BLaER1 (cell line): ENCODE results near the gene FBLN2.

ENCODE experiments used
- H3K27ac ChIP-seq: shearing (Covaris generic); formaldehyde crosslinking; 2 replicates; pipeline ENCODE4 v1.8.1; 2022
- H3K27me3 ChIP-seq: shearing (Covaris generic); formaldehyde crosslinking; 2 replicates; pipeline ENCODE4 v1.8.1; 2022
- H3K36me3 ChIP-seq: shearing (Covaris generic); formaldehyde crosslinking; 2 replicates; pipeline ENCODE4 v1.8.1; 2022
- H3K4me1 ChIP-seq: shearing (Covaris generic); formaldehyde crosslinking; 2 replicates; pipeline ENCODE4 v1.8.1; 2022
- H3K4me2 ChIP-seq: shearing (Covaris generic); formaldehyde crosslinking; 2 replicates; pipeline ENCODE4 v1.8.1; 2022
- H3K4me3 ChIP-seq: shearing (Covaris generic); formaldehyde crosslinking; 2 replicates; pipeline ENCODE4 v1.8.1; 2022
- H3K9ac ChIP-seq: shearing (Covaris generic); formaldehyde crosslinking; 2 replicates; pipeline ENCODE4 v1.8.1; 2022
- H3K9me3 ChIP-seq: shearing (Covaris generic); formaldehyde crosslinking; 2 replicates; pipeline ENCODE4 v1.8.1; 2022
- H4K20me1 ChIP-seq: shearing (Covaris generic); formaldehyde crosslinking; 2 replicates; pipeline ENCODE4 v1.8.1; 2022
- Cebpa-rat ChIP-seq: shearing (Covaris generic); IDR thresholded peaks from 2 replicates; pipeline ENCODE4 v1.8.1; 2022

FBLN2 gene

DNA sequence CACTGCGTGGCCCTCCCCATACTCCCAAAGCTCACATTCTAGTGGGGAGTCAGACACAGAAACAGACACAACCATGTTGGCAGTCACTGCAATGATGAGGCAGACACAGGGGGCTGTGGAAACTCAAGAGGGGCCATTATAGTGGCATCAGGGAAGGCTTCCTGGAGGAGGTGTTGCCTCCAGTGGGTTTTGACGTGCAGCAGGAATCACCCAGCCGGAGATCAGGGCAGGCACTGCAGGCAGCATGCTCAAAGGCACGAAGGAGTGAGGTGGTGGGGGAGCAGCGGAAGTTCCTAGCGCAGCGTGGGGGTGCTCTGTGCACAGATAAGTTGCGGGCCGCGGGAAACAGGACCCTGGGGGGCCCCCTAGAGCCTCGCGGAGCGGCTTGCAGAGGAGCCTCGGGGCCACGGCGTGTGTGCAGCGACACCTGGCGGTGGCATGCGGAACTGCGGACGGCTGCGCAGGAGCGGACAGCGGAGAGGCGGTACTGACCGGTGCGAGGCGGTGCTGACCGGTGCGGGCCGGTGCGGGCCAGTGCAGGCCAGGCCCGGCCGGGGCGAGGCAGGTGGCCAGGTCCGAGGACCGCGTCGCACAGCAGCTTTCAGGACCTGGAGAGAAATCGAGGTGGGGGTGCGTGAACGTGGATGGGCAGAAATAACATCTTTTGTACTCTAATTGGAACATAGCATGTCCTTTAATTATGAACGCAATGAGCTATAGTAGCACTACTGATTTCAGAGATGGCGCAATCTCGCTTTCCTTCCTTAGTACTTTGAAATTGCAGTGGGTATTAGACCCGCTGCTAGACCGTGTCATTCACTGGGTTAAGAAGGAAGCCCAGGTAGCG is 101.5 kb downstream of the FBLN2 start:
- Histone ChIP-seq H3K27ac (no peak overlapping the region), H3K4me3 (no peak overlapping the region), H3K4me2 (peak overlapping the region; percentile 43), H4K20me1 (no peaks in the 10 kb centered on the region; the same call in 1 of the 2 replicates), H3K4me1 (peaks cover 29% of the 10 kb centered on the region), H3K9me3 (no peaks in the 10 kb centered on the region), H3K27me3 (peaks cover 30% of the 10 kb centered on the region), H3K9ac (no peak overlapping the region), H3K36me3 (no peaks in the 10 kb centered on the region)
- no peak for TF ChIP-seq Cebpa-rat

DNA sequence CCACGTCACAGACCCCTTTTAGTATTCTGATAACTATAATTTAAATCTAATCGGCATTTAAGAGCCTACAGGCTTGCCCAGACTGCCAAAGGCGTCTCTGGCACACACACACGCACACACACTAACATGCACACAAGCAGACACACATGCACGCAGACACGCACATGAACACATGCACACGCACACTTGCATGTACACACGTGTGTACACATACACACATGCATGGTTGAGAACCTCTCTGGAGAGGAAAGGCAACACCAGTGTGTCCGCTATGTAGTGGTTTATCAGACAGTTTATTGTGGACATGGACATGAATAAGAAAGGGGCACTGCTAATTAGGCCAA is 102.1 kb downstream of the FBLN2 start:
- peaks cover 36% of the 10 kb centered on the region for H3K27me3 ChIP-seq
- H3K4me1 ChIP-seq, result peaks cover 31% of the 10 kb centered on the region
- H3K27ac ChIP-seq, result no peak overlapping the region
- no peak overlapping the region for H3K4me2 ChIP-seq
- no peaks in the 10 kb centered on the region for H3K9me3 ChIP-seq
- H3K36me3 ChIP-seq, result no peaks in the 10 kb centered on the region
- H4K20me1 ChIP-seq, result no peaks in the 10 kb centered on the region; the same call in 1 of the 2 replicates
- H3K4me3 ChIP-seq, result no peak overlapping the region
- no peak overlapping the region for H3K9ac ChIP-seq
- no peak for TF ChIP-seq Cebpa-rat

DNA sequence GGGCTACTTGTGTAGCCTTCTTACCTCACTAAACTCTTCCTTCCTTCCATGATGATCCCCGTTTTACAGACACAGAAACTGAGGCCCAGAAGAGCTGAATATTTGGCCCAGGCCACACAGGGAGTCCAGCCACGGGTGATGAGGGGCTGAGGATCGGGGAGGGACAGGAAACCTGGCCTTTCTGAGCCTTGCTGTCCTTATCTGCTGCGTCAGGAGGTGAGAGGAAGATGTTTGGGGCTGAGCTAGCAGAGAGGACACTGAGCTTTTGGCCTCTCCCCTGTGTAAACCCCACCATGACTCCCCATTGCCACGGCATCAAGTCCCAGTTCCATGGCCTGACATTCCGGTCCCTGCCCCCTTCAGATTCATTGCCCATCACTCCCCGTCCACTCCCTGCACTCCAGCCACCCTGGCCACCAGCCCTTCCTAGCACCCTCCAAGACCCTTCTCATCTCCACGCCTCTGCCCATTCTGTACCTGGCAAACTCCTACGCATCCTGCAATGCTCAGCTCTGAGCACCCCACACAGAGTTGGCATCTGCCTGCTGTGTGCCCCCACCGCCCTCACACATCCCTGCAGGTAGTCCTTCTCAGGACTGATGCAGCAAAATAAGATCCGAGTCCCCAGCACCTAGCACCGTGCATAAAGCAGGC is 103.0 kb downstream of the FBLN2 start:
- no peak overlapping the region for H3K4me2 ChIP-seq
- peaks cover 31% of the 10 kb centered on the region for H3K4me1 ChIP-seq
- H3K27ac ChIP-seq, result no peak overlapping the region
- H4K20me1 ChIP-seq, result no peaks in the 10 kb centered on the region; the same call in 1 of the 2 replicates
- TF ChIP-seq Cebpa-rat, result no peak
- H3K9ac ChIP-seq, result no peak overlapping the region
- H3K4me3 ChIP-seq, result no peak overlapping the region
- H3K9me3 ChIP-seq, result no peaks in the 10 kb centered on the region
- no peaks in the 10 kb centered on the region for H3K36me3 ChIP-seq
- H3K27me3 ChIP-seq, result peaks cover 41% of the 10 kb centered on the region

DNA sequence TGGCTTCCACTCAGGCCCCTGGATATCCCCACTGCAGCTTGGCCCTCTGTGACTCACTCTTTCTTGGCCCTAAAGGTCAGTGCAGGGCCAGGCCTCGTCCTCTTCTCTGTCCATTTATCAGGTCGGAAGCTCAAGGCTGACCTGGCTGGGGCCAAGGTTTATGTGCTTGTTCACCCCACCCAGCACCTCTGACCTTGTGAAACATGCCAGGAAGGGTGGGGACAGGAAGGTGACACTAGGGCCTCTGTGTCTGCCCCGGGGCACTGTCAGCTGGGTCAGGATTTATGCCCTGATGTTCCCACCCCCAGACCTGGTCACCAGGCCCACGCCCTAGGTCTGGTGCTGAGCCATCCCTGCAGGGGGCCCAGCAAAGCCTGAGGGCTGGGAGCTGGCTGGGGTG is 103.8 kb downstream of the FBLN2 start:
- Histone ChIP-seq H3K27ac (no peak overlapping the region), H4K20me1 (no peaks in the 10 kb centered on the region; the same call in 1 of the 2 replicates), H3K4me1 (peaks cover 23% of the 10 kb centered on the region), H3K4me3 (no peak overlapping the region), H3K4me2 (no peak overlapping the region), H3K9me3 (no peaks in the 10 kb centered on the region), H3K36me3 (no peaks in the 10 kb centered on the region), H3K27me3 (peaks cover 33% of the 10 kb centered on the region), H3K9ac (no peak overlapping the region)
- no peak for TF ChIP-seq Cebpa-rat

DNA sequence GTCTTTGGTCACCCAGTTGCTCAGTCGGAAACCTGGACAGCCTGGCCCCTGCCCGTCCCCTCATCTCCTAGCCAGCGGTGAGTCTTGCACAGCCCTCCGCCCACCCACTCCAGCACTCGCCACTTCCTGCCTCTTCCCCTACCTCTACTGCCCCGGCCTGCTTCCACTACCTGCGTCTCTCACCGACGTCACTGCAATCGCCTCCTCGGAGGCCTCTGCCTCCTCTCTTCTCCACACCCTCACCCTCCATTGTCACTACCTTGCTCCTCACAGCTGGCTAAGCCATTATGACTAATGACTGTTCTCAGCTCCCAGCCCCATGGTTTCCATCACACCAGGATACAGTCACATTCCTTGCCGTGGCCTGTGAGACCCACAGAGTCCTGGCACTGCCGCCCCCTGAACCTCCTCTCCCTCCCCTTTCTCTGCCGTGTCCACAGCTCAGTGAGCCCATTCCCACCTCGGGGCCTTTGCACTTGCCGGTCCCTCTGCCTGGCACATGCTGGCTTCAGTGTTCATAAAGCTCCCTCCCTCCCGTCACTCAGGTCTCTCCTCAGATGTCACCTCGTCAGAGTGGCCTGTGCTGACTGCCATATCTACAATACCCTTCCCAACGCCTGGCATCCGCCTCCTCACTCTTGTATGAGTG is 104.8 kb downstream of the FBLN2 start:
- H3K4me1 ChIP-seq, result peaks cover 19% of the 10 kb centered on the region
- no peak overlapping the region for H3K9ac ChIP-seq
- no peaks in the 10 kb centered on the region for H4K20me1 ChIP-seq
- H3K4me3 ChIP-seq, result no peak overlapping the region
- H3K4me2 ChIP-seq, result no peak overlapping the region
- H3K27ac ChIP-seq, result no peak overlapping the region
- H3K9me3 ChIP-seq, result no peaks in the 10 kb centered on the region
- H3K27me3 ChIP-seq, result peaks cover 29% of the 10 kb centered on the region
- no peak for TF ChIP-seq Cebpa-rat
- no peaks in the 10 kb centered on the region for H3K36me3 ChIP-seq

DNA sequence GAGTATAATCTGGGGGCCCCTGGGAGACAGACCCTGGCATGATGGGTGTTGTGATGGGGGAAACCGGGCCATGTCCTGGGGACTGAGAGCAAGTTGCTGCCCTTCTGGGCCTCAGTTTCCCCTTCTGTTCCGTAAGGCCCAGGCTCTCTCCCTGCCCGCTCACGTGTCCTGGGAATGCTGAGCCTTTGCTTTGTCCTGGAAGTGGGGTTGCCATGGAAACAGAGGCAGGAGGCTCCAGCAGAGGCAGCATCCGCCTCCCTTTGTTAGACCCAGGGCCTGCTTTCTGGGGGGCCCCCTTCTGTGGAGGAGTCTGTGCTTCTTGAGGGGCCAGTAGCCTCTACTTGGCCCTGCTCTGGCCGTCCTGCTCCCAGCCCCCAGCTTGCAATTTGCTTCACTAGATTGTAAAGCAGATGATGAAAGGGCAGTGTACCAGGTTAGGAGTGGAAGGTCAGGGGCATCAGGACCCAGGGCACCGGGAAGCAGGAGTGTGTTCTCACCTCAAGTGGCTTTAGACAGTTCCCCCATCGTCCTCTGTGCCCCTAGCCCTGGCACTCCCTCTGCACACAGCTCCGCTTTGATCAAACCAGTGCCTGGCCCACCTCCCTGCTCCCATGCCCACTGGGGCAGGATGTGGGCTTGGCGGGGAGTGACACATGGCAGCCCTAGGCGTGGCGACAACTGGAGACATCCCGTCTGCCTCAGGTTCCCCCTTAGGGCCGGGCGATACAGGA is 105.6 kb downstream of the FBLN2 start:
- no peaks in the 10 kb centered on the region for H4K20me1 ChIP-seq
- no peaks in the 10 kb centered on the region for H3K36me3 ChIP-seq
- peaks cover 19% of the 10 kb centered on the region for H3K4me1 ChIP-seq
- H3K4me3 ChIP-seq, result peak overlapping the region; percentile 63
- H3K27ac ChIP-seq, result peak overlapping the region; percentile 65; the same call in 1 of the 2 replicates
- H3K9ac ChIP-seq, result peak overlapping the region; percentile 66
- no peak for TF ChIP-seq Cebpa-rat
- H3K4me2 ChIP-seq, result peak overlapping the region; percentile 91
- H3K27me3 ChIP-seq, result peaks cover 29% of the 10 kb centered on the region
- H3K9me3 ChIP-seq, result no peaks in the 10 kb centered on the region

DNA sequence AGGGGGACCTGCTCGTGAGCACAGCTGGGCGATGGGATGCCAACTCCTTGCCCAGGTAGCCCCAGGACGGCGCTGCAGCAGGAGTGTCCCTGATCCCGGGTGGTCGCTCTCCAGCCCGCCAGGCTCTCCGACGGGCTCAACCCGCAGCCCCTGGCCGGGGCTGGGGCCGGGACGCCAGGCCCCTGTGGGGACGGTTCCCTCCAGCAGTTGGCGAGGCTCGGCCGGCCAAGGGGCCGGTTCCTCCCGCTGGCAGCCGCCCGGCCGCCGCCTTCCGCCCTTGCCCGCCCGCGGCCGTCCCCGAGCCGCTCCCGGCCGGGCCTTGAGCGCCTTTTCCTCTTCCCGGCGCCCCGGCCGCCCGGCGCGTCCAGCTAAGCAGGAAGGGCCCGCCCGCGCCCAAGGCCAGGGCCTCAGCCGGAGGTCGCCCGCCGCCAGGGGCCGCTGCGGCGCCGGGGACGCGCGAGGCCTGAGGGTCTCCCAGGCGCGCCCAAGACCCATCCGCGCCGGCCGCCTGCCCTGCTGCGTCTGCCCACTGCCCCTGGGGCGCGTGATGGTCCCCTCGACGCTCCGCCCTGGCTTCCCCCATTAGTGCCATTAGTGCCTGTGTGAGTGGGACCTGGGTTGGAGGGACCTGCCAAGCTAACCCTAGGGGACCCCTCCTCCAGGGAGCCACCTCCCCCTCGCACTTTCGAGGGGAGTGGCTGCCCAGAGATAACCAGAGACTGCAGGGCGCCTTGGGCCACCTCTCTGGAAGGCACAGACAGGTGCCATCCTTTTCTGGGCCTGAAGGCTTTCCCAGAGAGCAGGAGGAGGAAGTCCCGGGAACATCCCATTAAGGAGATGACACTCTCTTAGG is 106.4 kb downstream of the FBLN2 start:
- Histone ChIP-seq H3K36me3 (no peaks in the 10 kb centered on the region), H3K27me3 (peaks cover 29% of the 10 kb centered on the region), H3K9me3 (no peaks in the 10 kb centered on the region), H3K27ac (peak overlapping the region; percentile 65), H3K4me2 (peak overlapping the region; percentile 91), H3K4me3 (peak overlapping the region; percentile 63), H4K20me1 (no peaks in the 10 kb centered on the region), H3K4me1 (peaks cover 18% of the 10 kb centered on the region), H3K9ac (peak overlapping the region; percentile 66)
- TF ChIP-seq Cebpa-rat, result no peak

DNA sequence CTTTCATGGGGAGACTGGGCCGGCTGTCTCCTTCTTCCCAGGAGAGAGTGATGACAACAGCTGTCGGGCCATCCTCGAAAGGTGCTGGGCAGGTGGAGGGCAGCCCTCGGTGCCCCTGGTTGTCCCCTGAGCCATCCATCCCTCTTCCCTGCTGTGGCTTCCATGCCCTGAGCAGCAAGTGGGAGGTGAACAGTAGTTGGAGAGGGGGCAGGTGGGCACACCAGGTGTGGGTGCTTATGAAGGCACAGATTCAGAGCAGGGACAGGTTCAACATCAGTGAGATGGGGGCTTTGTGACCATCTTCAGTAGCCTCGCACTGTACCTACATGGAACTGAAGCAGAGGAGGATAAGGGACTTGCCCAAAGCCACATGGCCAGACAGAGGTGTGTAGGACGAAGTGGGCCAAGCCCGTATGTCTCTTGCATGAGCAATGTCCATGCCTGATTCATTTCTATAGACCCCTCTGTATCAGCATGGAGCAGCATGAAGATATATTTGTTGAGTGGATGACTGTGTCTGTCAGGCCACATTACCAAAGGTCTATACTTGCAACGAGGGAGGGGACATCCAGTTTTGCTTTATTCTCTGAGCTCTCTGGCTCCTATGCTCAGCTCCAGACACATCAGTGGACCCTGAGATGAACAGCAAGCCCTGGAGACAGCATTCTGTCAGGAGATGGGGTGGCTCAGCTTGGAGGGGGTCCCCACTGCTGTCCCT is 107.8 kb downstream of the FBLN2 start:
- Histone ChIP-seq H3K4me1 (peaks cover 14% of the 10 kb centered on the region), H4K20me1 (no peaks in the 10 kb centered on the region), H3K36me3 (no peaks in the 10 kb centered on the region), H3K9me3 (no peaks in the 10 kb centered on the region), H3K4me2 (no peak overlapping the region), H3K9ac (no peak overlapping the region), H3K27me3 (peaks cover 29% of the 10 kb centered on the region), H3K4me3 (no peak overlapping the region), H3K27ac (no peak overlapping the region)
- TF ChIP-seq Cebpa-rat, result no peak
